GM12878 (cell line): ENCODE data around the gene PALMD.

Source experiments
- CTCF ChIP-seq, 3 experiments: IDR thresholded peaks in 2 of 3; conservative IDR thresholded peaks in 1 of 3; 2 replicates each; pipeline ENCODE4 v1.5.1; 2011; ENCODE audit warnings: low read depth in 3 of 3, low read length in 3 of 3, mild to moderate bottlenecking in 3 of 3, control low read depth in 2 of 3, moderate library complexity in 2 of 3, inconsistent platforms in 1 of 3, mixed read lengths in 1 of 3; ENCODE audit not compliant: control insufficient read depth in 2 of 3, insufficient read depth in 1 of 3; ENCODE audit errors: extremely low read depth in 1 of 3
- EZH2 ChIP-seq: IDR thresholded peaks from 2 replicates; pipeline ENCODE4 v1.6.1; 2012; ENCODE audit warnings: low read depth, mild to moderate bottlenecking, control low read depth, inconsistent platforms, low read length, borderline replicate concordance; ENCODE audit not compliant: control insufficient read depth
- MAX ChIP-seq: IDR thresholded peaks from 2 replicates; pipeline ENCODE4 v1.6.1; 2012; ENCODE audit warnings: low read depth, low read length, improper control_type of control experiment
- NR2F1 ChIP-seq: fragments of 450-650 bp; conservative IDR thresholded peaks from 2 replicates; pipeline ENCODE4 v1.6.1; 2017; ENCODE audit warnings: mild to moderate bottlenecking
- PRDM15 ChIP-seq: fragments of 450-650 bp; formaldehyde crosslinking; IDR thresholded peaks from 2 replicates; pipeline ENCODE4 v1.4.0; 2020; ENCODE audit warnings: mild to moderate bottlenecking, moderate library complexity
- RAD51 ChIP-seq: fragments of 450-650 bp; IDR thresholded peaks from 2 replicates; pipeline ENCODE4 v1.6.1; 2016; ENCODE audit warnings: moderate library complexity, mild to moderate bottlenecking, inconsistent platforms
- SMARCA5 ChIP-seq: fragments of 450-650 bp; IDR thresholded peaks from 2 replicates; pipeline ENCODE4 v1.6.1; 2017; ENCODE audit warnings: mild to moderate bottlenecking
- SUZ12 ChIP-seq: fragments of 200-600 bp; sonication (generic); IDR thresholded peaks from one replicate; pipeline ENCODE4 v1.6.1; 2018; ENCODE audit warnings: antibody characterized with exemption, mild to moderate bottlenecking; ENCODE audit not compliant: unreplicated experiment

GRCh38 chr1:99669376-99669775, 23.5 kb downstream of the PALMD start:
- TF ChIP-seq EZH2, result no peak
- TF ChIP-seq NR2F1, result no peak
- TF ChIP-seq RAD51, result no peak
- no peak for TF ChIP-seq PRDM15 (CRISPR knock-in tag)
- no peak for TF ChIP-seq SMARCA5
- no peak for TF ChIP-seq SUZ12
- TF ChIP-seq MAX, result no peak
- TF ChIP-seq CTCF (IDR thresholded peaks at IDR 0.05 in 2 of 3, conservative IDR thresholded peaks at IDR 0.05 in 1 of 3; ENCODE audit: control insufficient read depth in 2 of 3, extremely low read depth in 1 of 3, insufficient read depth in 1 of 3, low read depth in 3 of 3, low read length in 3 of 3), result no peak
